CD14-positive monocyte (primary cell): Measurements from ENCODE around the gene APOD. TPM values are rescaled to one million over a fixed set of nuclear protein-coding genes. Genes with fewer than 3 reads are reported as not detected.
A peak's percentile ranks its signal among the peaks of the same experiment; 100 is the strongest.

ENCODE experiments used
- DNase-seq, 3 donors: peaks; one replicate each; pipeline ENCODE4 v3.0.0-alpha.2; 2011 to 2022
- H2AFZ ChIP-seq: 2 replicates; pipeline ENCODE4 v1.6.0; 2012; ENCODE audit warnings: mild to moderate bottlenecking, low read depth, low read length, inconsistent platforms; ENCODE audit not compliant: insufficient read depth, poor library complexity, severe bottlenecking
- H3K27ac ChIP-seq, 2 donors: 1 replicate in 1 of 2; 2 replicates in 1 of 2; pipeline ENCODE4 v1.5.1; 2012 to 2013; ENCODE audit warnings: low read length in 2 of 2, control low read depth in 1 of 2, inconsistent platforms in 1 of 2, low read depth in 1 of 2, mild to moderate bottlenecking in 1 of 2
- H3K27me3 ChIP-seq, 2 donors: one replicate each; pipeline versions ENCODE4 v1.6.0 to v1.6.1; 2011 to 2013; ENCODE audit warnings: low read length in 2 of 2; ENCODE audit not compliant: control insufficient read depth in 2 of 2, insufficient read depth in 2 of 2
- H3K36me3 ChIP-seq, 2 donors: replicated peaks in 1 of 2; 1 replicate in 1 of 2; 2 replicates in 1 of 2; pipeline versions ENCODE4 v1.5.1 to v1.6.1; 2012 to 2013; ENCODE audit warnings: low read length in 2 of 2, control low read depth in 1 of 2, inconsistent platforms in 1 of 2, mild to moderate bottlenecking in 1 of 2; ENCODE audit not compliant: insufficient read depth in 2 of 2, control insufficient read depth in 1 of 2
- H3K4me1 ChIP-seq, 2 donors: 1 replicate in 1 of 2; 2 replicates in 1 of 2; pipeline versions ENCODE4 v1.5.1 to v1.6.1; 2012 to 2013; ENCODE audit warnings: low read length in 2 of 2, control low read depth in 1 of 2, inconsistent platforms in 1 of 2, mild to moderate bottlenecking in 1 of 2, moderate library complexity in 1 of 2; ENCODE audit not compliant: insufficient read depth in 2 of 2, control insufficient read depth in 1 of 2
- H3K4me2 ChIP-seq: replicated peaks from 2 replicates; pipeline ENCODE3; 2012; ENCODE audit warnings: low read length, moderate library complexity, mild to moderate bottlenecking; ENCODE audit not compliant: poor library complexity, severe bottlenecking; ENCODE audit errors: extremely low read depth
- H3K4me3 ChIP-seq, 3 experiments: fragments of 200-600 bp in 1 of 3; sonication (generic) in 1 of 3; replicated peaks in 1 of 3; 1 replicate in 2 of 3; 2 replicates in 1 of 3; pipeline ENCODE4 v1.5.1; 2011 to 2013; ENCODE audit warnings: low read length in 3 of 3, mild to moderate bottlenecking in 3 of 3, control low read depth in 2 of 3, low read depth in 2 of 3, inconsistent platforms in 1 of 3, moderate library complexity in 1 of 3
- H3K79me2 ChIP-seq: 2 replicates; pipeline ENCODE4 v1.6.0; 2012; ENCODE audit warnings: mild to moderate bottlenecking, control low read depth, inconsistent platforms, low read length, moderate library complexity; ENCODE audit not compliant: insufficient read depth
- H3K9ac ChIP-seq: 2 replicates; pipeline ENCODE4 v1.6.0; 2017; ENCODE audit warnings: low read length, mild to moderate bottlenecking; ENCODE audit not compliant: insufficient read depth, poor library complexity, severe bottlenecking
- H3K9me3 ChIP-seq, 2 donors: replicated peaks in 1 of 2; 1 replicate in 1 of 2; 2 replicates in 1 of 2; pipeline versions ENCODE4 v1.5.1 to v1.6.1; 2012 to 2013; ENCODE audit warnings: low read length in 2 of 2, control low read depth in 1 of 2; ENCODE audit not compliant: control insufficient read depth in 1 of 2, insufficient read depth in 1 of 2
- H4K20me1 ChIP-seq: 2 replicates; pipeline ENCODE4 v1.6.0; 2012; ENCODE audit warnings: mild to moderate bottlenecking, low read length, control low read depth, moderate library complexity; ENCODE audit not compliant: insufficient read depth
- H3K27ac Mint-ChIP-seq, 7 donors: one replicate each; pipeline ENCODE4 v1.8.0; 2020; ENCODE audit warnings: mild to moderate bottlenecking in 7 of 7, mixed read lengths in 7 of 7, moderate library complexity in 6 of 7, inconsistent platforms in 2 of 7
- H3K27me3 Mint-ChIP-seq, 3 donors: one replicate each; pipeline ENCODE4 v1.8.0; 2021 to 2022; ENCODE audit warnings: low read depth in 3 of 3, mild to moderate bottlenecking in 3 of 3, mixed read lengths in 3 of 3, moderate library complexity in 3 of 3, inconsistent platforms in 1 of 3
- H3K36me3 Mint-ChIP-seq, 2 donors: one replicate each; pipeline ENCODE4 v1.8.0; 2020; ENCODE audit warnings: mixed read lengths in 2 of 2, inconsistent platforms in 1 of 2, mild to moderate bottlenecking in 1 of 2
- H3K4me1 Mint-ChIP-seq: one replicate; pipeline ENCODE4 v1.8.0; 2020; ENCODE audit warnings: mild to moderate bottlenecking, mixed read lengths
- H3K4me3 Mint-ChIP-seq, 2 donors: one replicate each; pipeline ENCODE4 v1.8.0; 2020; ENCODE audit warnings: mild to moderate bottlenecking in 2 of 2, mixed read lengths in 2 of 2, moderate library complexity in 1 of 2
- H3K9me3 Mint-ChIP-seq, 7 donors: one replicate each; pipeline ENCODE4 v1.8.0; 2020 to 2022; ENCODE audit warnings: mixed read lengths in 7 of 7, mild to moderate bottlenecking in 6 of 7, moderate library complexity in 6 of 7, inconsistent platforms in 2 of 7
- CTCF ChIP-seq: fragments of 200-600 bp; IDR thresholded peaks from one replicate; pipeline ENCODE4 v1.8.0; 2022; ENCODE audit warnings: antibody characterized with exemption, mild to moderate bottlenecking
- WGBS: methylation state at CpG from one replicate; pipeline ENCODE4 v1.1.5; 2013; ENCODE audit warnings: missing lambda C conversion rate; ENCODE audit not compliant: insufficient coverage; 5-methylcytosine and 5-hydroxymethylcytosine counted together
- intact Hi-C, 2 donors: fragments of 100-400 bp; cut with micrococcal nuclease; formaldehyde crosslinking; loops; one replicate each; pipeline versions ENCODE4 v1.15.0 to v1.15.1; 2023
- polyA plus RNA-seq, 3 donors: library from polyadenylated mRNA; depleted of rRNA in 1 of 3; unstranded in 2 of 3; stranded (reverse) in 1 of 3; fragments of 300-500 nt in 2 of 3; fragments of >200 nt in 1 of 3; fragmentation: Illumina TruSeq in 2 of 3; gene quantifications; 1 replicate in 2 of 3; 2 replicates in 1 of 3; pipeline ENCODE4 v1.2.3, GENCODE V29; 2012 to 2021

Gene APOD
- polyA plus RNA-seq, 3 donors, result not detected

GRCh38 chr3:195582947-195583346, 793 bp downstream of the APOD start:
- TF ChIP-seq CTCF, result no peak
- peaks cover 10% of the 10 kb centered on the region for H3K4me1 Mint-ChIP-seq
- Histone ChIP-seq H3K79me2 (no peaks in the 10 kb centered on the region), H3K27me3 (peaks cover 23 to 47% of the 10 kb centered on the region in 2 donors), H3K4me3 (no peak overlapping the region), H3K9ac (no peak overlapping the region), H3K36me3 (no peaks in the 10 kb centered on the region), H3K4me1 (peaks cover 13 to 15% of the 10 kb centered on the region in 2 donors), H3K4me2 (no peak overlapping the region), H3K27ac (no peak overlapping the region), H4K20me1 (no peaks in the 10 kb centered on the region), H2AFZ (no peak overlapping the region), H3K9me3 (no peaks in the 10 kb centered on the region)
- peaks cover 0 to 7% (median 0%) of the 10 kb centered on the region in 7 donors for H3K9me3 Mint-ChIP-seq
- 85% methylated on average over 9 of the region's 9 CpGs for WGBS
- peaks cover 49 to 69% (median 53%) of the 10 kb centered on the region in 3 donors for H3K27me3 Mint-ChIP-seq
- H3K4me3 Mint-ChIP-seq, result peak overlapping the region in 1 of 2 donors; percentile 8
- no peak overlapping the region for H3K27ac Mint-ChIP-seq
- intact Hi-C loops, result no loop called here
- no peak for DNase-seq
- H3K36me3 Mint-ChIP-seq, result no peaks in the 10 kb centered on the region

- no peak for DNase-seq
- WGBS, result 97% methylated on average over 2 of the region's 6 CpGs
- Mint-ChIP-seq H3K27me3 (peaks cover 44 to 63% (median 52%) of the 10 kb centered on the region in 3 donors), H3K4me3 (peak overlapping the region in 1 of 2 donors; percentile 35), H3K36me3 (no peaks in the 10 kb centered on the region), H3K4me1 (peaks cover 13% of the 10 kb centered on the region), H3K9me3 (peaks cover 0 to 3% (median 0%) of the 10 kb centered on the region in 7 donors), H3K27ac (no peak overlapping the region)
- H3K27ac ChIP-seq, result no peak overlapping the region
- no peak overlapping the region for H3K4me3 ChIP-seq
- no peaks in the 10 kb centered on the region for H3K36me3 ChIP-seq
- peaks cover 18 to 43% of the 10 kb centered on the region in 2 donors for H3K27me3 ChIP-seq
- H3K79me2 ChIP-seq, result no peaks in the 10 kb centered on the region
- H3K9ac ChIP-seq, result no peak overlapping the region
- no peak overlapping the region for H3K4me2 ChIP-seq
- H3K4me1 ChIP-seq, result no peaks in the 10 kb centered on the region
- intact Hi-C loops, result no loop called here
- H4K20me1 ChIP-seq, result no peaks in the 10 kb centered on the region
- no peak for TF ChIP-seq CTCF
- no peaks in the 10 kb centered on the region for H3K9me3 ChIP-seq
- no peak overlapping the region for H2AFZ ChIP-seq
Measured at GRCh38 chr3:195580744-195581443, 2.8 kb downstream of the APOD start.
